HepG2 (cell line): ENCODE data around the gene ADSS1.

Experiments used
- ATF1 ChIP-seq: IDR thresholded peaks from 2 replicates; pipeline ENCODE4 v1.6.1; 2016; ENCODE audit warnings: mild to moderate bottlenecking, control low read depth
- CC2D1A ChIP-seq: sonication (generic); formaldehyde crosslinking; IDR thresholded peaks from 2 replicates; pipeline ENCODE4 v1.8.1; 2023; ENCODE audit warnings: mild to moderate bottlenecking, missing genetic modification reagents
- CTCF ChIP-seq: sonication (generic); formaldehyde crosslinking; IDR thresholded peaks from 2 replicates; pipeline ENCODE4 v1.5.0; 2020; ENCODE audit warnings: mild to moderate bottlenecking, missing genetic modification reagents, moderate library complexity
- GPN1 ChIP-seq: sonication (generic); formaldehyde crosslinking; IDR thresholded peaks from 2 replicates; pipeline ENCODE4 v1.5.1; 2020; ENCODE audit warnings: missing genetic modification reagents, borderline replicate concordance
- PBX3 ChIP-seq: sonication (generic); formaldehyde crosslinking; IDR thresholded peaks from 2 replicates; pipeline ENCODE4 v1.8.1; 2023; ENCODE audit warnings: missing genetic modification reagents, inconsistent platforms, borderline replicate concordance
- POLR2A ChIP-seq, 2 experiments: IDR thresholded peaks; 2 replicates each; pipeline ENCODE4 v1.6.1; 2011; ENCODE audit warnings: low read depth in 2 of 2, low read length in 2 of 2, mild to moderate bottlenecking in 1 of 2, moderate library complexity in 1 of 2; ENCODE audit not compliant: insufficient read depth in 1 of 2
- SNAPC2 ChIP-seq: sonication (generic); formaldehyde crosslinking; IDR thresholded peaks from 2 replicates; pipeline ENCODE4 v1.8.1; 2022; ENCODE audit warnings: mild to moderate bottlenecking, missing genetic modification reagents
- UBTF ChIP-seq: sonication (generic); formaldehyde crosslinking; IDR thresholded peaks from 2 replicates; pipeline ENCODE4 v1.4.0; 2020; ENCODE audit warnings: mild to moderate bottlenecking, missing genetic modification reagents
- TF ChIP-seq, protein P1 (sequence below): IDR thresholded peaks from 2 replicates; pipeline ENCODE4 v1.6.1; 2012; ENCODE audit warnings: low read length, improper control_type of control experiment

DNA sequence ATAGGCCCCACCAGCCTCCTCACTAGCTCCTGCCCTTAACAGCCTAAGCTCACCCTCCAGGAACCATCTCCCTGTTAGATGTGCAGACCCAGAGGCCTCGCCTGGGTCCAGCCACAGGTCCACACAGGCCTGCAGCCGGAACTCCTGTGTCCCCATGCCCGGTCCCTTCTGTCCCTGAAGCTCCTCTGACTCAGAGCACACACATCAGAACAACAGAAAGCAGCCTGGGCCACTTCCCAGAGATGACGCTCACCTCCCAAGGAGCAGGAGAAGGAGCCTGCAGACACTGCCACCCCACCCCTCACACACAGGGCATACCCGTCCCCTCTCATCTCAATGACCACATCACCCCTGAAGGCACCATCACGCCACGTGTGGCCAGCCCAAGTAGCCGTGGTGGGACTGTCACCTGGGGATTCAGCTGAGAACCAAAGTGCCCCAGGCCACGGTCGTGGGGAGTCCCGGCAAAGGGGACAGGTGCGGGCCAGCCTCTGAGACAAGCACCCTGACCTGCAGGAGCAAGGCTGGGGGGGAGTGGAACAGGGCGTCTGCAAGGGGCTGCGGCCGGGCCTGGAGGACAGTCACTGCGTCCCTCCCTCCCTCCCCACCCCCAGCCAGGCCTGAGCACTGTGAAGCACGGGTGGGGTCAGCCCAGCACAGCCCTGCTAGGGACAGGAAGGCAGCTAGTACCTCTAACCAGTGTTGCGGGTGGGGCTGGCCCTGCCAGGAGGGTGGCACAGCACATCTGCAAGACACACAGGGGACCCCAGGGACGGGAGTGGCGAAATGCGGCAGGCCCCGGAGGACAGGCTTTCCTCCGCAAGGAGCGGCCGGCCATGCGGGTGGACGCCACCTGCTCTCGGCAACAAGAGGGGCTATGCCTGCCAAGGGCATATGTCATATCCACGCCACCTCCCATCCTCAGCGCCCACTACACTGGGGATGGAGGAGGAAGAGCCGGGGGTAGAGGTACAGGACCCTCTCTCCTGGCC, 66.0 kb downstream of the ADSS1 start:
- TF ChIP-seq POLR2A (IDR thresholded peaks at IDR 0.05; ENCODE audit: insufficient read depth in 1 of 2, low read depth in 2 of 2, low read length in 2 of 2) (no peak), PBX3 (no peak), CC2D1A (CRISPR knock-in tag) (no peak), CTCF (no peak), SNAPC2 (no peak), UBTF (CRISPR knock-in tag) (no peak), GPN1 (CRISPR knock-in tag) (no peak), ATF1 (CRISPR knock-in tag) (no peak)
- TF ChIP-seq, protein P1, sequence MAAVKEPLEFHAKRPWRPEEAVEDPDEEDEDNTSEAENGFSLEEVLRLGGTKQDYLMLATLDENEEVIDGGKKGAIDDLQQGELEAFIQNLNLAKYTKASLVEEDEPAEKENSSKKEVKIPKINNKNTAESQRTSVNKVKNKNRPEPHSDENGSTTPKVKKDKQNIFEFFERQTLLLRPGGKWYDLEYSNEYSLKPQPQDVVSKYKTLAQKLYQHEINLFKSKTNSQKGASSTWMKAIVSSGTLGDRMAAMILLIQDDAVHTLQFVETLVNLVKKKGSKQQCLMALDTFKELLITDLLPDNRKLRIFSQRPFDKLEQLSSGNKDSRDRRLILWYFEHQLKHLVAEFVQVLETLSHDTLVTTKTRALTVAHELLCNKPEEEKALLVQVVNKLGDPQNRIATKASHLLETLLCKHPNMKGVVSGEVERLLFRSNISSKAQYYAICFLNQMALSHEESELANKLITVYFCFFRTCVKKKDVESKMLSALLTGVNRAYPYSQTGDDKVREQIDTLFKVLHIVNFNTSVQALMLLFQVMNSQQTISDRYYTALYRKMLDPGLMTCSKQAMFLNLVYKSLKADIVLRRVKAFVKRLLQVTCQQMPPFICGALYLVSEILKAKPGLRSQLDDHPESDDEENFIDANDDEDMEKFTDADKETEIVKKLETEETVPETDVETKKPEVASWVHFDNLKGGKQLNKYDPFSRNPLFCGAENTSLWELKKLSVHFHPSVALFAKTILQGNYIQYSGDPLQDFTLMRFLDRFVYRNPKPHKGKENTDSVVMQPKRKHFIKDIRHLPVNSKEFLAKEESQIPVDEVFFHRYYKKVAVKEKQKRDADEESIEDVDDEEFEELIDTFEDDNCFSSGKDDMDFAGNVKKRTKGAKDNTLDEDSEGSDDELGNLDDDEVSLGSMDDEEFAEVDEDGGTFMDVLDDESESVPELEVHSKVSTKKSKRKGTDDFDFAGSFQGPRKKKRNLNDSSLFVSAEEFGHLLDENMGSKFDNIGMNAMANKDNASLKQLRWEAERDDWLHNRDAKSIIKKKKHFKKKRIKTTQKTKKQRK = no peak
